PC-3 (cell line): ENCODE results near the gene ZNF529. TPM values are rescaled to one million over a fixed set of nuclear protein-coding genes. Genes with fewer than 3 reads are reported as not detected.

Experiments
- total RNA-seq: library from RNA; depleted of rRNA; stranded (reverse); fragments of >200 nt; gene quantifications from 2 replicates; pipeline ENCODE4 v1.2.3, GENCODE V29; 2014; rRNA removed

Gene ZNF529
- total RNA-seq, 1 experiment from 2014 or later: 3.1 TPM

Other genes with a start within 250 kb of the ZNF529 start
- gene ZFP14, start 194.1 kb downstream of the ZNF529 start, total RNA-seq: 0.40 and 0.73 TPM in 2 replicates
- 0.35 and 0.36 TPM in 2 replicates for gene ZFP82, start 154.6 kb downstream of the ZNF529 start, total RNA-seq
- gene ZNF566, start 83.7 kb downstream of the ZNF529 start, total RNA-seq: 3.1 and 7.8 TPM in 2 replicates
- 5.5 and 6.0 TPM in 2 replicates for gene ZNF260, start 45.0 kb downstream of the ZNF529 start, total RNA-seq
- gene ZNF382, start 32.0 kb upstream of the ZNF529 start, total RNA-seq: 0.75 and 0.91 TPM in 2 replicates
- gene ZNF461, start 93.5 kb upstream of the ZNF529 start, total RNA-seq: 2.5 and 3.9 TPM in 2 replicates
- gene ZNF567, start 114.3 kb upstream of the ZNF529 start, total RNA-seq: 3.5 and 6.5 TPM in 2 replicates
- gene ZNF850, start 199.5 kb upstream of the ZNF529 start, total RNA-seq: 0.86 and 1.2 TPM in 2 replicates